ENCODE results near the gene CDH22. TPM values are rescaled to one million over a fixed set of nuclear protein-coding genes. Genes with fewer than 3 reads are reported as not detected.

The CDH22 gene
- total and polyA plus RNA-seq, 2 donors (not counting 1 experiment from before 2014, with no cell fraction given): not detected

GRCh38 chr20:46218656-46219055, 89.6 kb downstream of the CDH22 start:
- H4K20me1 ChIP-seq (ENCODE audit: control insufficient read depth, insufficient read depth, low read length, poor library complexity, severe bottlenecking): no peaks in the 10 kb centered on the region
- H3K4me2 ChIP-seq (replicated peaks; ENCODE audit: low read depth, low read length, poor library complexity, severe bottlenecking): no peak overlapping the region
- H3K36me3 ChIP-seq (replicated peaks in 1 of 2; ENCODE audit: control extremely low read depth in 1 of 2, control insufficient read depth in 1 of 2, extremely low read depth in 1 of 2, insufficient read depth in 2 of 2, low read length in 1 of 2): no peaks in the 10 kb centered on the region
- H3K9me3 Mint-ChIP-seq (ENCODE audit: insufficient read depth): no peaks in the 10 kb centered on the region
- no peaks in the 10 kb centered on the region for H3K9me3 ChIP-seq (ENCODE audit: control extremely low read depth in 1 of 3, control insufficient read depth in 2 of 3, insufficient read depth in 1 of 3, low read length in 2 of 3)
- no peak overlapping the region for H3K4me3 Mint-ChIP-seq
- no peak for TF ChIP-seq EZH2 (IDR thresholded peaks at IDR 0.05; ENCODE audit: borderline replicate concordance, insufficient read depth, low read depth, low read length, poor library complexity, severe bottlenecking)
- TF ChIP-seq CTCF (IDR thresholded peaks at IDR 0.05): no peak
- 69% methylated on average over 6 of the region's 9 CpGs for WGBS (ENCODE audit: insufficient coverage)
- intact Hi-C loops (cut with micrococcal nuclease): no loop called here
- POLR2A ChIA-PET: no interaction called here
- CTCF ChIA-PET: no interaction called here
- no peaks in the 10 kb centered on the region for H3K4me1 ChIP-seq (ENCODE audit: control insufficient read depth in 2 of 2, insufficient read depth in 2 of 2, low read length in 2 of 2)
- H3K27me3 ChIP-seq (replicated peaks in 1 of 4; ENCODE audit: control extremely low read depth in 1 of 4, control insufficient read depth in 3 of 4, insufficient read depth in 4 of 4, low read length in 3 of 4): no peaks in the 10 kb centered on the region
- H3K4me3 ChIP-seq (ENCODE audit: control extremely low read depth in 1 of 5, extremely low read depth in 1 of 5, insufficient read depth in 1 of 5, low read depth in 2 of 5, low read length in 4 of 5): no peak overlapping the region
- no peaks in the 10 kb centered on the region for H3K79me2 ChIP-seq (ENCODE audit: control insufficient read depth, insufficient read depth, low read length)
- no peaks in the 10 kb centered on the region for H3K4me1 Mint-ChIP-seq
- no peak for DNase-seq
- H3K27ac ChIP-seq (ENCODE audit: low read length in 2 of 2): no peak overlapping the region
- H3K27me3 Mint-ChIP-seq: peaks cover 22% of the 10 kb centered on the region
- H3K27ac Mint-ChIP-seq: no peak overlapping the region
- no peak overlapping the region for H3K9ac ChIP-seq (ENCODE audit: low read length)
- H2AFZ ChIP-seq (ENCODE audit: insufficient read depth, low read depth, low read length, poor library complexity, severe bottlenecking): no peak overlapping the region
- ATAC-seq (ENCODE audit: low read depth): no peak

GRCh38 chr20:46217583-46217982, 90.7 kb downstream of the CDH22 start:
- Histone ChIP-seq H3K79me2 (ENCODE audit: control insufficient read depth, insufficient read depth, low read length) (no peaks in the 10 kb centered on the region), H3K4me2 (replicated peaks; ENCODE audit: low read depth, low read length, poor library complexity, severe bottlenecking) (no peak overlapping the region), H4K20me1 (ENCODE audit: control insufficient read depth, insufficient read depth, low read length, poor library complexity, severe bottlenecking) (no peaks in the 10 kb centered on the region), H3K4me3 (ENCODE audit: control extremely low read depth in 1 of 5, extremely low read depth in 1 of 5, insufficient read depth in 1 of 5, low read depth in 2 of 5, low read length in 4 of 5) (no peak overlapping the region), H3K9ac (ENCODE audit: low read length) (no peak overlapping the region), H3K27ac (ENCODE audit: low read length in 2 of 2) (no peak overlapping the region), H2AFZ (ENCODE audit: insufficient read depth, low read depth, low read length, poor library complexity, severe bottlenecking) (no peak overlapping the region), H3K4me1 (ENCODE audit: control insufficient read depth in 2 of 2, insufficient read depth in 2 of 2, low read length in 2 of 2) (no peaks in the 10 kb centered on the region), H3K36me3 (replicated peaks in 1 of 2; ENCODE audit: control extremely low read depth in 1 of 2, control insufficient read depth in 1 of 2, extremely low read depth in 1 of 2, insufficient read depth in 2 of 2, low read length in 1 of 2) (no peaks in the 10 kb centered on the region), H3K9me3 (ENCODE audit: control extremely low read depth in 1 of 3, control insufficient read depth in 2 of 3, insufficient read depth in 1 of 3, low read length in 2 of 3) (no peaks in the 10 kb centered on the region), H3K27me3 (replicated peaks in 1 of 4; ENCODE audit: control extremely low read depth in 1 of 4, control insufficient read depth in 3 of 4, insufficient read depth in 4 of 4, low read length in 3 of 4) (no peaks in the 10 kb centered on the region)
- ATAC-seq (ENCODE audit: low read depth) (no peak), DNase-seq (no peak)
- Mint-ChIP-seq H3K27ac (no peak overlapping the region), H3K9me3 (ENCODE audit: insufficient read depth) (no peaks in the 10 kb centered on the region), H3K27me3 (peaks cover 21% of the 10 kb centered on the region), H3K4me3 (no peak overlapping the region), H3K4me1 (no peaks in the 10 kb centered on the region)
- intact Hi-C loops (cut with micrococcal nuclease): no loop called here
- TF ChIP-seq EZH2 (IDR thresholded peaks at IDR 0.05; ENCODE audit: borderline replicate concordance, insufficient read depth, low read depth, low read length, poor library complexity, severe bottlenecking) (no peak), CTCF (IDR thresholded peaks at IDR 0.05) (no peak)
- CTCF ChIA-PET: no interaction called here
- POLR2A ChIA-PET: no interaction called here
